HG03196 (cell line): ENCODE results near the gene CFAP77.

ENCODE experiments used
- ATAC-seq: cut with Tn5 transposase; IDR thresholded peaks from one replicate; pipeline ENCODE4 v1.9.1; 2021; ENCODE audit not compliant: unreplicated experiment

The CFAP77 gene

DNA sequence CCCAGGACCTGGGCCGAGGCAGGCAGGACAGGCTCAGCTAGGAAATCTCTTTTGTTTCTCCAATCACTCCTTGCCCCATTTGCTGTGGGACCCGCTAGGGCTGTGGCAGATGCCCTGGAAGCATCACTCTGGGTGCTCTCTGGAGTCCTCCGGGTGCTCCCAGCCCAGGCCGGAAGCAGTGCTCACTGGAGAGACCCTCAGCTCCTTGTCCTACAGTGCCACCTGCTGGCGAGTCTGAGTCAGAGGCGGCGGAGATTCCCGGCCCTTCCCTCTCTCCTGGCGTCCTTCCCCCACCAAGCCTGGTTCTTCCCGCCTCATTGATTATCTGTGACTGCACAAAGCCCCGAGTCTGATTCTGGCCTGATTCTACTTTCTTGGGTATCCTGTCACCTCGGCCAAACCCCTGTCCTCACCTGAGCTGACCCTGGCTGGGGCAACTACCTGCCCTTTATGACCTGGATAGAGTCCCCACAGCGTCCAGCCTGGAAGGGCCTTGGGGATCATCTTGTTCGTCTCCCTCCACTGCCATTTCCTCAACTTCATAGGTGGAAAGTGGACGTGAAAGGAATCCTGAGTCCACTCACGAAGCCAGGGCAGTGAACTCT, 165.1 kb downstream of the CFAP77 start:
- no peak for ATAC-seq

DNA sequence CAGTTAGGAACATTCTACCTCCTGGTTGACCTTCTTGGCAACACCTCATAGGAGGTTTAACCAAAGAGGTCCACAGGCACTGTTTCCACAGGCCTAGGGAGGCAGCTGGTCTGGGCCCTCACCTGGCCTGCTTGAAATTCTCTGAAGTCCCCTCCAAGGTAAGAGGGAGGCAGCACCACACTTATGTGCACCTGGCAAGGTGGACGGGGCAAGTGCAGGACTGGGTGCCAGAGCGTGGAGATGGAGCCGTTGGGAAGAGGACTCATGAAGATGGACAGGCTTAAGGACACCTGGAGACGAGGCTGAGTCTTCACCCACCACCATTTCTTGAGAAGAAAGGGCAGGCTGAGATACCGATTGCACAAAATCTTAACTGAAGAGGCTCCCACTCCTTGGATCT, 165.8 kb downstream of the CFAP77 start:
- no peak for ATAC-seq

DNA sequence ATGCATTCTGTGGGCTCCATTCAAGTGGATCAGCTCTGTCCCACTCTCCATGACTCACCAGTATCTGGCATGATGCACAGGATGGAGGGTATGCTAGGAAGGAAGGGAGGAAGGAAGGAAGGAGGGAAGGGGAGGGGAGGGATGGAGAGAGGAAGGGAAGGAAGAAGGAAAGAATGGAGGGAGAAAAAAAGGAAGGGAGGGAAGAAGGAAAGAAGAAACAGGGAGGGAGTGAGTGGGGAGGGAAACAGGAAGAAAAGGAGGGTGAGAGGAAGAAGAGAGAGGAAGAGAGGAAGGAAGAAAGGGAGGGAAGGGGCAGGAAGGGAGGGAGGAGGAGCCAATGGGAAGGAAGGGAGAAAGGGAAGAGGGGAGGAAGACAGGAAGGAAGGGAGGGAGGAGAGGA, 167.1 kb downstream of the CFAP77 start:
- ATAC-seq: no peak

- no peak for ATAC-seq
These were observed 168.4 kb downstream of the CFAP77 start for GRCh38 chr9:132578367-132578932.

DNA sequence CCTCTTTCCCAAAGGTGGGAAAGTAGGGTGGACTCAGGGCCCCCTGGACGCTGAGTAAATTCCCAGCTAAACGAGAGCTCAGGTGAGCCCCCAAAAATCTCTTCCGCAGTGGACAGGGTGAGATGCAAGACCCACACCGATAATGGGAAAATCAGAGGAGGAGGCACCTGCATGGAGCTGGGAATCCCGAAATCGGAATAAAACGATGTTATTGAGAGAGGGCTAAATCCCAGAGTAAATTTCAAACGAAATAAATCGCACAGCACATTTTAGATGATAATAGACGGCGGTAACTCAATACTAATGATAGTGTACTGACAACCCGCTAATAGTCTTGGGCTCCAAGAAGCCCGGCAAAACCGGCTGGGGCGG, 169.4 kb downstream of the CFAP77 start:
- ATAC-seq: no peak

DNA sequence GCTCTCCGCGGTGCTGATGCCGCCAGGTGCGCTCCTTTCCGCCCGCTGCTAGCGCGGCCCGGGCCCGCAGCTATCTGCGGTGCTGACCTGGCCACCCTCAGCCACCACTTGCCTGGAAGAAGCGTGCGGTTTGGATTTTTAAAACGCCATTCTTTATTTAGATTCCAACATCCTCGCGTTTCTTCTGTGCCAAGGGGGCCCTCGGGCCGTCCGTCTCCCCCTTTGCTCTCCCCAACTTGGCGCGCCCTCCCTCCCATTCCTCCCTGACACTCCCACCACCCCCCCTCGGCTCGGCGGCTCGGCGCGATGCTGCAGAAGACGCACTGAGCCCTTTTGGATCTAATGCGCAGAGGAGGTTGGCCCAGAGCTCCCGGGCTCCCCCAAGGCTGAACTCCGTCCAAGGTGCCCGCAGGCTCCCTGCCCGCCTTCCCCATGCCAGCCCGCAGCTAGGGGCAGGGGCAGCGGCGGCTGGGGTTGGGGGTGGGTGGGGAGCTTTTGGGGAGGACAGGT, 172.3 kb downstream of the CFAP77 start, which contains the start of gene BARHL1:
TSS of gene BARHL1 (plus strand) at position 331 of the 510 bp plus-strand sequence. CDS start 192 bp downstream, outside the sequence.
- ATAC-seq: no peak

GRCh38 chr9:132582786-132583583, 173.0 kb downstream of the CFAP77 start:
- ATAC-seq: no peak

- no peak for ATAC-seq
These were observed 173.7 kb downstream of the CFAP77 start for GRCh38 chr9:132583584-132584304.

- no peak for ATAC-seq
These were observed 174.9 kb downstream of the CFAP77 start for GRCh38 chr9:132584601-132585560.

DNA sequence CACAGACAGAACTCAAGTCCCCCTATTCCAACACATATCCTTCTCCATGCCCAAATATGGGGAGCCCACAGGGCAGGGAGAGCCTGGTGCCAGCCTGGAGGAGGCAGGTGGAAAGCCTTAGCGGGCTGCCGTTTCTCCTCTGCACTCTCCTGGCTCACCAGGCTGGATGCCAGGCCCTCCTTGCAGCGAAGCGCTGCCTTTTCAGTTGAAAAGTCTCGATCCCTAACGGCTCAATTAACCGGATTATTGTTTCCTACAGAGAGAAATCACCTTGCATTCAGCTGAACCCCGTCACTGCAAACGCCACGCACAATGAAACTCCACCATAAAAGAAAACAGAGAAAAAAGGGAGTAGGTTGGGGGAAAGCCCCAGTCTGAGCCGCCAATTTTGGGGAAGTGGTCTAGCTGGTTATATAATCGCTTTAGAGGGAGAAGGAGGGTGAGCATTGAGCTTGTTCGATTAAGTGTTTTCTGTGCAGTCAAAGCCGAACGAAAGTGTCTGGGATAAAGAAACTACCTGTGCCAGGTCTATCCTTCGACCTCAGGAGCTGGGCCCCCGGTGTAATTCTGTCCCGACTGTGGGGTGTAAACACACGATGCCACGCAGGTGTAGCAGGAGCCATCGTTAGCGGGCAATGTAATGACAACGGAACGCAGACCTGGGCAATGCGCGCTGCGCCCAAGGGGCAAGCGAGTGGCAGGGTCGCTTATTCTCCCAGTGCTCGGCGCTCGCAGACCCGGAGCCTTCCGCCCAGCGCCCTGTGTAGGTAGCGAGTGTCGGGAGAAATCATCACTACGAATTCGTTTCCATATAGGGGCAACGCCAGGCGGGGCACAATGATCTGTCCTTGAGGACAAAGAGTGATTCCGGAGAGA, 176.2 kb downstream of the CFAP77 start:
- ATAC-seq: no peak

GRCh38 chr9:132586830-132587591, 177.0 kb downstream of the CFAP77 start:
- no peak for ATAC-seq

DNA sequence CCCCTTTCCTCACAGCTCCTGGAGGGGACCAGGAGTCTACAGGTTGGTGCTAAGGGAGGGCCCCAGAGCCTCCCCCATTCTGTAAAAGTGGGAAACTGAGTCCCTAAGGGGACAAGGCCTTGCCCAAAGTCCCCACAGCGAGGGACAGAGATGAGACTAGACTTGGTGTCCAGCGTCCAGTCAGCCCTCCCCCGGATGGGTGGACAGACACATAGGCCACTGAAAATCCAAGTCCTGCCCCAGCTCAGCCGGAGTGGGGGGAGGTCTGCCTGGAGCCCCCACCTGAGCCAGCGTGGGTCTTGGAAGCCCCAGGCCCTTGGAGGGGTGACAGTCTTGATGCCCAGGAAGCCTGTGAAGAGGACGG, 177.6 kb downstream of the CFAP77 start:
- no peak for ATAC-seq

GRCh38 chr9:132588098-132588497, 178.1 kb downstream of the CFAP77 start:
- ATAC-seq: no peak

DNA sequence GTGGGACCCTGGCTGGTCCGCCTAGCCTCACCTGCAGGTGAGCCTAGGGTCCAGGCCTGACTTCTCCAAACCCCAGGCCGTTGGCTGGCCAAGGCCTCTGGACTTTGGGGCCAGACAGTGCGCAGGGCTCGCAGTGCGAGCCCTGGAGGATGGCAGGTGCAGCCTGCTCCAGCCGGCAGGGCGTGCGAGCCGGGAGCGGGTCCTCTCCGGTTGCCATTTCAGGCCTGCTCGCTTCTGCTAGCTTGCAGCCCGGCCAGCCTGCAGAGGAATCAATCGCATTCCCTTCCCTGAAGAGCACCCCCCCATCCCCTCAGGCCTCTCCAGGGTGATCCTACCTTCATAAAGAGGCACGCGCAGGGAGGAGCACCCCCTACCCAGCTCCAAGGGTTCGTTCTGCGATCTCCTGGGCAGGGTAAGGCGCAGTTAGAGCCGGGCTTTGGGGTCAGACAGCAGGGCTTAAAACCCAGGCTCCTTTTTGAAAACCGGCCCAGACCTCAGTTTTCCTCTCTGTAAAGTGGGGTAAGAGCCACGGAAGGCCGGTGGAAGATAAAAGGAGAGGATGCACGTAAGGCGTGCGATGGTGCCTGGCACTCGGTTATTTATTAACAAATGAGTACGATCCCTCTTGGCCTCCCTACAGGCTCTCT, 178.6 kb downstream of the CFAP77 start:
- no peak for ATAC-seq

GRCh38 chr9:132589148-132590036, 179.4 kb downstream of the CFAP77 start:
- ATAC-seq: no peak

DNA sequence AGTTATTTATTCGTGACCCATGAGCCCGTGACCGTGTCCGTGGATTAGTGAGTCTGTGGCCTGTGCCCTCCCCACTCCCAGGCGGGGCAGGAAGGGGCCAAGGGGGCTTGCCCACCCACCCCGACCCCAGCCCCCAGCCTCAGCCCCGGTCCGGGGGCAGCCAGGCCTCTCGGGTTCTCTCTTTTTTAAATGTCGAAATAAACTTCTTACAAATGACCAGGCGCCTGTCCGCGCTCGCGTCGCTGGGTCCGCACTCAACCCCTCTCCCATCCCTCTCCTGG, 180.0 kb downstream of the CFAP77 start:
- ATAC-seq: no peak
